T-cell (primary cell): ENCODE data around the gene TUT7. TPM values are rescaled to one million over a fixed set of nuclear protein-coding genes. Genes with fewer than 3 reads are reported as not detected.

Source experiments
- ATAC-seq, 4 experiments: fragments of 200-7000 bp in 3 of 4; fragments of 150-1000 bp in 1 of 4; cut with Tn5 transposase; replicated peaks in 1 of 4; 1 replicate in 3 of 4; 2 replicates in 1 of 4; pipeline ENCODE4 v1.10.0; 2021; ENCODE audit warnings: moderate library complexity in 3 of 4, mild to moderate bottlenecking in 2 of 4, moderate number of reproducible peaks in 1 of 4
- CTCF ChIA-PET, 2 donors: fragments of 300-600 bp; sonication (Branson Sonifier 250); formaldehyde crosslinking; loops; one replicate each; lab custom pipeline; 2022; ENCODE audit warnings: antibody characterized with exemption in 2 of 2; lab: Charles Lee
- POLR2A ChIA-PET, 2 donors: fragments of 300-600 bp; sonication (Branson Sonifier 250); formaldehyde crosslinking; loops; one replicate each; lab custom pipeline; 2022; ENCODE audit warnings: antibody characterized with exemption in 2 of 2; lab: Charles Lee
- DNase-seq, 35 experiments: peaks; one replicate each; pipeline versions ENCODE4 v3.0.0 to v3.0.0-alpha.2; 2013 to 2023
- H3K27ac ChIP-seq: one replicate; pipeline ENCODE4 v1.5.1; 2013; ENCODE audit warnings: low read length
- H3K27me3 ChIP-seq, 2 experiments: replicated peaks in 1 of 2; 1 replicate in 1 of 2; 2 replicates in 1 of 2; pipeline versions ENCODE4 v1.6.1 to v1.7.0; 2013; ENCODE audit warnings: low read length in 1 of 2, mixed read lengths in 1 of 2; ENCODE audit not compliant: control insufficient read depth in 2 of 2, insufficient read depth in 2 of 2; ENCODE audit errors: extremely low read depth in 1 of 2
- H3K36me3 ChIP-seq, 2 donors: 1 replicate in 1 of 2; 2 replicates in 1 of 2; pipeline versions ENCODE4 v1.6.1 to v1.7.0; 2013; ENCODE audit warnings: low read length in 1 of 2; ENCODE audit not compliant: control insufficient read depth in 2 of 2, insufficient read depth in 1 of 2; ENCODE audit errors: extremely low read depth in 1 of 2
- H3K4me1 ChIP-seq, 2 experiments: 1 replicate in 1 of 2; 2 replicates in 1 of 2; pipeline versions ENCODE4 v1.6.1 to v1.7.0; 2013; ENCODE audit warnings: low read length in 2 of 2, mixed read lengths in 1 of 2; ENCODE audit not compliant: insufficient read depth in 2 of 2, control insufficient read depth in 1 of 2; ENCODE audit errors: extremely low read depth in 1 of 2
- H3K4me3 ChIP-seq, 2 donors: 1 replicate in 1 of 2; 2 replicates in 1 of 2; pipeline versions ENCODE4 v1.5.1 to v1.7.0; 2013; ENCODE audit warnings: mild to moderate bottlenecking in 2 of 2, low read length in 1 of 2, moderate library complexity in 1 of 2; ENCODE audit not compliant: control insufficient read depth in 1 of 2; ENCODE audit errors: extremely low read depth in 1 of 2
- H3K9me3 ChIP-seq: 2 replicates; pipeline ENCODE4 v1.7.0; 2013
- H3K27ac Mint-ChIP-seq, 2 donors: one replicate each; pipeline ENCODE4 v1.8.0; 2020 to 2021; ENCODE audit warnings: mild to moderate bottlenecking in 2 of 2, mixed read lengths in 2 of 2
- H3K27me3 Mint-ChIP-seq, 2 donors: one replicate each; pipeline ENCODE4 v1.8.0; 2021 to 2022; ENCODE audit warnings: mixed read lengths in 2 of 2
- H3K36me3 Mint-ChIP-seq: one replicate; pipeline ENCODE4 v1.8.0; 2021; ENCODE audit warnings: mixed read lengths
- H3K4me1 Mint-ChIP-seq, 3 donors: one replicate each; pipeline ENCODE4 v1.8.0; 2020 to 2022; ENCODE audit warnings: mixed read lengths in 3 of 3, mild to moderate bottlenecking in 1 of 3
- H3K4me3 Mint-ChIP-seq, 3 donors: one replicate each; pipeline ENCODE4 v1.8.0; 2020 to 2022; ENCODE audit warnings: mild to moderate bottlenecking in 3 of 3, mixed read lengths in 3 of 3, moderate library complexity in 3 of 3
- H3K9me3 Mint-ChIP-seq, 3 donors: one replicate each; pipeline ENCODE4 v1.8.0; 2020 to 2022; ENCODE audit warnings: mixed read lengths in 3 of 3
- WGBS: methylation state at CpG from one replicate; pipeline ENCODE4 v1.1.5; 2013; ENCODE audit warnings: missing lambda C conversion rate; ENCODE audit not compliant: insufficient coverage; 5-methylcytosine and 5-hydroxymethylcytosine counted together
- total RNA-seq, 35 experiments: library from RNA in 6 of 35; stranded (reverse) in 6 of 35; fragments of 120-200 nt in 1 of 35; gene quantifications; one replicate each; pipeline versions ENCODE4 v1.2.1 to v1.2.4 and lab custom pipeline; 2013 to 2026

The TUT7 gene
- total RNA-seq, 5 donors from 2014 or later (not counting 1 experiment from before 2014, with no cell fraction given) = 45.4 to 50.4 (median 48.6) TPM

- H3K4me3 ChIP-seq = peak within 1 kb of the TSS; percentile 65 to 82
- Mint-ChIP-seq H3K36me3 (peaks cover 18% of the 10 kb centered on the region), H3K27ac (peak within 1 kb of the TSS; percentile 93 to 97)
These were observed 71.9 kb downstream of the TUT7 start, which contains the start of gene ISCA1 for GRCh38 chr9:86282077-86282978. Gene ISCA1 (minus strand): TSS chr9:86282538. CDS start chr9:86282458, 80 bp downstream.

GRCh38 chr9:86281593-86282076 lies 72.6 kb downstream of the TUT7 start:
- H3K4me3 ChIP-seq = peak overlapping the region; percentile 65 to 82
- Mint-ChIP-seq H3K27me3 (no peaks in the 10 kb centered on the region), H3K4me3 (peak overlapping the region; percentile 90 to 95 (median 94)), H3K27ac (peak overlapping the region; percentile 75 to 88), H3K36me3 (peaks cover 22% of the 10 kb centered on the region), H3K4me1 (peaks cover 39 to 54% (median 50%) of the 10 kb centered on the region in 3 donors), H3K9me3 (no peaks in the 10 kb centered on the region)
- ChIA-PET CTCF (no interaction called here), POLR2A (interaction anchor here (0.6 to 1.5 kb wide), 7 partner anchors 13 to 1693 kb away, joined by 3 to 7 read pairs (median 3); partner anchors contain the start of genes CDK20 (in 1 of the 2) and NAA35 (in 1 of the 2))
- DNase-seq (peak in 1 of 35 experiments; percentile 4), ATAC-seq (no peak)
- peak overlapping the region; percentile 90 for H3K27ac ChIP-seq
- H3K4me1 ChIP-seq = peaks cover 5 to 23% of the 10 kb centered on the region in 2 experiments
- WGBS = 0% methylated on average over 28 of the region's 31 CpGs
- H3K36me3 ChIP-seq = peaks cover 0 to 7% of the 10 kb centered on the region in 2 donors
- no peaks in the 10 kb centered on the region for H3K27me3 ChIP-seq
- no peaks in the 10 kb centered on the region for H3K9me3 ChIP-seq

More at GRCh38 chr9:86282077-86282978, 71.9 kb downstream of the TUT7 start, which contains the start of gene ISCA1:
- WGBS = under 1% methylated on average over 101 of the region's 101 CpGs
- Histone ChIP-seq H3K27me3 (no peaks in the 10 kb centered on the region), H3K9me3 (no peaks in the 10 kb centered on the region), H3K36me3 (peaks cover 0 to 6% of the 10 kb centered on the region in 2 donors), H3K4me1 (peaks cover 5 to 23% of the 10 kb centered on the region in 2 experiments), H3K27ac (peak within 1 kb of the TSS; percentile 90)
- peak; percentile 84 to 92 (median 88) for ATAC-seq
- peak; percentile 97 to 100 (median 99) for DNase-seq
- Mint-ChIP-seq H3K4me3 (peak within 1 kb of the TSS; percentile 90 to 95 (median 94)), H3K27me3 (no peaks in the 10 kb centered on the region), H3K4me1 (peaks cover 39 to 49% (median 44%) of the 10 kb centered on the region in 3 donors), H3K9me3 (no peaks in the 10 kb centered on the region)
- CTCF ChIA-PET = interaction anchor here in 1 of 2 donors (0.8 to 1.4 kb wide), 4 partner anchors 8 to 23 kb away, joined by 3 to 4 read pairs (median 4); no protein-coding TSS in a partner anchor
- POLR2A ChIA-PET = interaction anchor here (0.6 to 1.5 kb wide), 16 partner anchors 10 to 1692 kb away, joined by 3 to 9 read pairs (median 4); partner anchors contain the start of genes AGTPBP1 (in 1 of the 2), CDK20 (in 1 of the 2) and NAA35 (in 1 of the 2)

GRCh38 chr9:86280580-86280979 lies 73.6 kb downstream of the TUT7 start:
- no peak overlapping the region for H3K4me3 ChIP-seq
- WGBS = 100% methylated on average over 4 of the region's 7 CpGs
- H3K36me3 Mint-ChIP-seq = peaks cover 21% of the 10 kb centered on the region
- peaks cover 42 to 54% (median 54%) of the 10 kb centered on the region in 3 donors for H3K4me1 Mint-ChIP-seq
- CTCF ChIA-PET = no interaction called here
- H3K4me1 ChIP-seq = peaks cover 5 to 23% of the 10 kb centered on the region in 2 experiments
- no peak for DNase-seq
- H3K27ac ChIP-seq = no peak overlapping the region
- H3K36me3 ChIP-seq = peaks cover 0 to 7% of the 10 kb centered on the region in 2 donors
- POLR2A ChIA-PET = interaction anchor here in 1 of 2 donors (0.7 kb wide), 1 partner anchor 12 kb away, joined by 6 read pairs; no protein-coding TSS in a partner anchor
- H3K4me3 Mint-ChIP-seq = peak overlapping the region; percentile 90 to 95 (median 94)
- H3K9me3 ChIP-seq = no peaks in the 10 kb centered on the region
- H3K9me3 Mint-ChIP-seq = no peaks in the 10 kb centered on the region
- no peak for ATAC-seq
- H3K27me3 ChIP-seq = no peaks in the 10 kb centered on the region
- no peak overlapping the region for H3K27ac Mint-ChIP-seq
- H3K27me3 Mint-ChIP-seq = no peaks in the 10 kb centered on the region

GRCh38 chr9:86279839-86280238 lies 74.4 kb downstream of the TUT7 start:
- ATAC-seq (no peak), DNase-seq (no peak)
- peak overlapping the region in 1 of 2 donors; percentile 15 for H3K27ac Mint-ChIP-seq
- peaks cover 5 to 23% of the 10 kb centered on the region in 2 experiments for H3K4me1 ChIP-seq
- H3K36me3 ChIP-seq = peaks cover 0 to 7% of the 10 kb centered on the region in 2 donors
- 95% methylated on average over 3 of the region's 3 CpGs for WGBS
- no peaks in the 10 kb centered on the region for H3K9me3 ChIP-seq
- H3K4me1 Mint-ChIP-seq = peaks cover 48 to 60% (median 58%) of the 10 kb centered on the region in 3 donors
- H3K4me3 Mint-ChIP-seq = peak overlapping the region; percentile 39 to 94 (median 69)
- no peaks in the 10 kb centered on the region for H3K9me3 Mint-ChIP-seq
- no peak overlapping the region for H3K27ac ChIP-seq
- H3K27me3 Mint-ChIP-seq = no peaks in the 10 kb centered on the region
- CTCF ChIA-PET = no interaction called here
- H3K36me3 Mint-ChIP-seq = peaks cover 21% of the 10 kb centered on the region
- H3K4me3 ChIP-seq = no peak overlapping the region
- H3K27me3 ChIP-seq = no peaks in the 10 kb centered on the region
- POLR2A ChIA-PET = no interaction called here

GRCh38 chr9:86277072-86277471 lies 77.1 kb downstream of the TUT7 start:
- Mint-ChIP-seq H3K36me3 (peaks cover 37% of the 10 kb centered on the region), H3K27ac (no peak overlapping the region), H3K9me3 (no peaks in the 10 kb centered on the region), H3K27me3 (no peaks in the 10 kb centered on the region), H3K4me1 (peaks cover 42 to 54% (median 54%) of the 10 kb centered on the region in 3 donors), H3K4me3 (no peak overlapping the region)
- POLR2A ChIA-PET = no interaction called here
- no peak for ATAC-seq
- Histone ChIP-seq H3K4me3 (no peak overlapping the region), H3K27me3 (no peaks in the 10 kb centered on the region), H3K27ac (no peak overlapping the region), H3K9me3 (no peaks in the 10 kb centered on the region), H3K36me3 (peaks cover 0 to 24% of the 10 kb centered on the region in 2 donors), H3K4me1 (peaks cover 2 to 14% of the 10 kb centered on the region in 2 experiments)
- CTCF ChIA-PET = no interaction called here
- no CpG with 5 or more reads among the region's 1 CpG for WGBS
- DNase-seq = no peak

- no peaks in the 10 kb centered on the region for H3K27me3 ChIP-seq
- ChIA-PET CTCF (interaction anchor here in 1 of 2 donors (1.1 kb wide), 1 partner anchor 67 kb away, joined by 3 read pairs; no protein-coding TSS in a partner anchor), POLR2A (no interaction called here)
- no peak overlapping the region for H3K27ac ChIP-seq
- Mint-ChIP-seq H3K9me3 (no peaks in the 10 kb centered on the region), H3K36me3 (peaks cover 47% of the 10 kb centered on the region), H3K4me1 (peaks cover 37 to 48% (median 47%) of the 10 kb centered on the region in 3 donors), H3K27me3 (no peaks in the 10 kb centered on the region), H3K4me3 (no peak overlapping the region), H3K27ac (no peak overlapping the region)
- no peak for ATAC-seq
- no peaks in the 10 kb centered on the region for H3K9me3 ChIP-seq
- 100% methylated on average over 1 of the region's 3 CpGs for WGBS
- peaks cover 0 to 10% of the 10 kb centered on the region in 2 experiments for H3K4me1 ChIP-seq
- DNase-seq = no peak
- peaks cover 0 to 35% of the 10 kb centered on the region in 2 donors for H3K36me3 ChIP-seq
- H3K4me3 ChIP-seq = no peak overlapping the region
These were observed 78.2 kb downstream of the TUT7 start for GRCh38 chr9:86275962-86276361.
